ENCODE data around the gene PALMD.
A peak's percentile ranks its signal among the peaks of the same experiment; 100 is the strongest.

PALMD gene

GRCh38 chr1:99658031-99658290 is 12.0 kb downstream of the PALMD start:
- no peak for DNase-seq (ENCODE audit: low read depth in 2 of 3, low spot score in 2 of 3)

GRCh38 chr1:99659755-99660210 is 13.9 kb downstream of the PALMD start:
- no peak for DNase-seq (ENCODE audit: low read depth in 2 of 3, low spot score in 2 of 3)

GRCh38 chr1:99660496-99660895 is 14.6 kb downstream of the PALMD start:
- DNase-seq (ENCODE audit: low read depth in 2 of 3, low spot score in 2 of 3), result no peak

GRCh38 chr1:99661780-99662179 is 15.9 kb downstream of the PALMD start:
- no peak for DNase-seq (ENCODE audit: low read depth in 2 of 3, low spot score in 2 of 3)

- no peak for DNase-seq (ENCODE audit: low read depth in 2 of 3, low spot score in 2 of 3)
These were observed 16.7 kb downstream of the PALMD start for GRCh38 chr1:99662539-99663080.

- DNase-seq (ENCODE audit: low read depth in 2 of 3, low spot score in 2 of 3), result no peak
These were observed 17.6 kb downstream of the PALMD start for GRCh38 chr1:99663501-99663900.

GRCh38 chr1:99665212-99665611 is 19.3 kb downstream of the PALMD start:
- DNase-seq (ENCODE audit: low read depth in 2 of 3, low spot score in 2 of 3), result no peak

GRCh38 chr1:99669376-99669775 is 23.5 kb downstream of the PALMD start:
- no peak for DNase-seq (ENCODE audit: low read depth in 2 of 3, low spot score in 2 of 3)

- no peak for DNase-seq (ENCODE audit: low read depth in 2 of 3, low spot score in 2 of 3)
These were observed 23.9 kb downstream of the PALMD start for GRCh38 chr1:99669821-99670220.

GRCh38 chr1:99670583-99670982 is 24.7 kb downstream of the PALMD start:
- no peak for DNase-seq (ENCODE audit: low read depth in 2 of 3, low spot score in 2 of 3)

GRCh38 chr1:99672038-99672437 is 26.1 kb downstream of the PALMD start:
- DNase-seq (ENCODE audit: low read depth in 2 of 3, low spot score in 2 of 3), result no peak

- no peak for DNase-seq (ENCODE audit: low read depth in 2 of 3, low spot score in 2 of 3)
These were observed 26.8 kb downstream of the PALMD start for GRCh38 chr1:99672530-99673213.

GRCh38 chr1:99673315-99673714 is 27.4 kb downstream of the PALMD start:
- DNase-seq (ENCODE audit: low read depth in 2 of 3, low spot score in 2 of 3), result no peak

GRCh38 chr1:99674115-99675064 is 28.5 kb downstream of the PALMD start:
- DNase-seq (ENCODE audit: low read depth in 2 of 3, low spot score in 2 of 3), result no peak

- no peak for DNase-seq (ENCODE audit: low read depth in 2 of 3, low spot score in 2 of 3)
These were observed 29.4 kb downstream of the PALMD start for GRCh38 chr1:99675292-99675691.

- DNase-seq (ENCODE audit: low read depth in 2 of 3, low spot score in 2 of 3), result no peak
These were observed 30.1 kb downstream of the PALMD start for GRCh38 chr1:99675994-99676393.

- DNase-seq (ENCODE audit: low read depth in 2 of 3, low spot score in 2 of 3), result no peak
These were observed 31.0 kb downstream of the PALMD start for GRCh38 chr1:99676876-99677275.

- no peak for DNase-seq (ENCODE audit: low read depth in 2 of 3, low spot score in 2 of 3)
These were observed 31.5 kb downstream of the PALMD start for GRCh38 chr1:99677416-99677815.

- no peak for DNase-seq (ENCODE audit: low read depth in 2 of 3, low spot score in 2 of 3)
These were observed 34.4 kb downstream of the PALMD start for GRCh38 chr1:99680270-99680669.

- no peak for DNase-seq (ENCODE audit: low read depth in 2 of 3, low spot score in 2 of 3)
These were observed 35.7 kb downstream of the PALMD start for GRCh38 chr1:99681583-99681982.

GRCh38 chr1:99682291-99682751 is 36.4 kb downstream of the PALMD start:
- DNase-seq (ENCODE audit: low read depth in 2 of 3, low spot score in 2 of 3), result no peak

GRCh38 chr1:99685516-99686180 is 39.7 kb downstream of the PALMD start:
- peak in 2 of 3 experiments; percentile 3 to 6 for DNase-seq (ENCODE audit: low read depth in 2 of 3, low spot score in 2 of 3)
